HG02610 (cell line): ENCODE data around the gene INIP.
"Not testable (repeated sequence)": the region's sequence is repeated elsewhere in the genome, so short reads cannot be mapped to it uniquely, and the experiment has no call there.

Experiments used
- ATAC-seq: cut with Tn5 transposase; IDR thresholded peaks from one replicate; pipeline ENCODE4 v1.9.1; 2021; ENCODE audit warnings: mild to moderate bottlenecking, moderate library complexity; ENCODE audit not compliant: unreplicated experiment

Gene INIP

DNA sequence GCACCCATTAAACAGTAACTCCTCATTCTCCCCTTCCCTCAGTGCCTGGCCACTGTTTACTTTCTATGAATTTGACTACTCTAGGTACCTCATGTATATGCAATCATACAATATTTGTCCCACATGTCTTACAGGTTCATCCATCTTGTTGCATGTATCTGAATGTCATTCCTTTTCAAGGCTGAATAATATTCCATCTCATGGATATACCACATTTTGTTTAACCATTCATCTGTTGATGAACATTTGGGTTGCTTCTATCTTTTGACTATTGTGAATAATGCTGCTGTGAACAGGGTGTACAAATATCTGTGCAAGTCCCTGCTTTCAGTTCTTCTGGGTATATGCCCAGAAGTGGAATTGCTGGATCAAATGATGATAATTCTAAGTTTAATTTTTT, 40.9 kb downstream of the INIP start:
- ATAC-seq: no peak

DNA sequence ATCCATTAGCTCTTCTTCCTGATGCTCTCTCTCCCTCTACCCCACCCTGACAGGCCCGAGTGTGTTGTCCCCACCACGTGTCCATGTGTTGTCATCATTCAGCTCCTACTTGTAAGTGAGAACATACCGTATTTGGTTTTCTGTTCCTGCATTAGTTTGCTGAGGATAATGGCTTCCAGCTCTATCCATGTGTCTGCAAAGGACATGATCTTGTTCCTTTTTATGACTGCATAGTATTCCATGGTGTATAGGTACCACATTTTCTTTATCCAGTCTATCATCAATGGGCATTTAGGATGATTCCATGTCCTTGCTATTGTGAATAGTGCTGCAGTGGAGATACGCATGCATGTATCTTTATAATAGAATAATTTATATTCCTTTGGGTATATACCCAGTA, 44.7 kb downstream of the INIP start:
- not testable (repeated sequence) for ATAC-seq

DNA sequence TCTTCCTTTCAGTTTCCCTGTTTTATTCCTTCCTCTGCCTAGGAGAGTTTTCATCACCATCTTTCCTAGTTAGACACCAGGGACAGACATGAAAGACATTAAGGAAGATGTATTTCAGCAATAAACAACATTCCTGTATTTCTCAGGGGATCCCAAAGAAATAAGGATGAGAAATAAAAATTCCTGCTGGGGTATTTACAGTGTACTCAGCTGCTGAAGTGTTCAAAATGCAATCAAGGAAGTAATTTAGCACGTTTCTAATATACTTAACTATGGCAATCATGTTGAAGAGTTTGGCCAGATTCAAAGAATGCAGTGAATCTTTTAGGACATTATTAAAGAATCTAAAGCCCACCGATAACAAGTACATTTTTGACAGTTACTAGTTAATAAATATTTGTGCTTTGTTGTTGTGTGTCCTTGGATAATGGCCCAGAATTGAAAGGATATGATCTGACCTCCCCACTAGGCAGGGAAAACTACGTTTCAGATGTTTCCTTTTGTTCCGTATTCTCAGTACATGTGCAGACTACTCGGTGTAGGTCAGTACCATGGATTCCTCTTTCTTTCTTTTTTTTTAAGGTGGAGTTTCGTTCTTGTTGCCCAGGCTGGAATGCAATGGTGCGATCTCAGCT, 46.8 kb downstream of the INIP start:
- ATAC-seq: no peak

DNA sequence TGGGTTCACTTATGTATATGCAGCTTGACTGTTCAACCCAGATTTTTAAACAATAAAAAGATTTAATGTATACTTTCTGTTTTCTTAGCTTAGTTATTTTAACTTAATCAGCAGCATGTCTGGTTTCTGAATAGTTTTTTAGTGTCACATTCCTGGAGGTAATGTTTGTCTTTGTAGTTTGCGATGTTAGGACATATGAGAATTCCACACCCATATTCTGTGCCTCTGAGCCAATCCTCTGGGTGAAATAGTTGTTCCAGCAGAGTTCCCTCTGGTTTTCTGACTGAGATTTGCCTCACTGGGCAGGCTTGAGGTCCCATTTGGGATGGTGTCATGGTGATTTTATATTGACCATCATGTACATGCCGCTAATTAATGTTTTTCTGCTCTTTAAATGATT, 48.6 kb downstream of the INIP start:
- no peak for ATAC-seq

DNA sequence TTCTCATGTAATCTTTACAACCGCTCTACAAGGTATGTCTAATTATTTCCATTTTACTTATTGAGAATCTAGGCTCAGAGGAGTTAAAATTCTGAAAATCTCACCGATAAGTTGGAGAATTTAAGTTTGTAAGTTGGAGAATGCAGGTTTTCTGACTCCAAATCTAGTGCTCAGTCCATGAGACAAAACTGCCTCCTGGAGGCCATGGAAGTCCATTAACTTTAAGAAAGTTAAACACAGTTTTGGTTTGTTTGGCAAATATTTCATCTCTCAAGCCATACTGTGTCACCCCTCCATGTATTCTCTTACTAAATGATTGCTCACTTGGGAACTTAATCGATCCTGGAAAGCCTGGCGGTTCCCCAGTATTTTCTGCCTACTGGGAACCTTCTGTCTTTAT, 52.6 kb downstream of the INIP start:
- ATAC-seq: no peak

DNA sequence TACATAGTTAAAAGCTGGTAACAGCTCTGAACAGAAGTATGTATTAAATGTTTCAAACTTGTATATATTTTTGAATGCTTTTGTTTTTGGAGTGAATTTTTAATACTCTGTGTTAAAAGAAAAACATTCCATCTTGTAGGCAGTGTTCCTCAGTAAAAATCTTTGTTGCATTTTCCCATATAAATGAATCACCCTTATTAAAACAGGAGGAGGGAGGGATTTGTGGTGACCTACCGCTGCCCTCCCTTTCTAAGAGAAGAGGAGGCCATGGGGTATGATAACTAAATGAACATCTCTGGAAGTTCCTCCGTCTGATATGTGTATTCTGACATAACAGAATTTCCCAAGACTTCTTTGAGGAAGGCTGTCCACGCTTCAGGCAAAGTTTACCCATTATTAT, 53.4 kb downstream of the INIP start:
- ATAC-seq: no peak

DNA sequence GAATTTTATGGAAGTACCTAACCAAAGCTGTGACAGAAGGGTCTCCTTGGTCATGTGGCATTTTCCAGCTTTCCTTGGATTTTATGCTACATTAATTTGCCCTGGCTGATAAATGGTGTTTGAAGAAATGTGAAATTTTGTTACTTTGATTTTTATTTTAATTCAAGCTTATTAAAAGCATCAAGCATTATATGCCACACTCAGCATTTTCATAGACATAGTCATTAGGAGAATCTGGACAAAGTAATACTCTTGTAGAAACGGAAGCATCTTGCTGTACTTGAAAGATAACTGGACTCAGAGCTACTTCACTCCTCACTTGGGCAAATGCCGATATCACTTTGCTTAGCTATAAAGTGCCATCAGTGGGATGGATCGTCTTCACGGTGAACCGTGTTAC, 54.2 kb downstream of the INIP start:
- no peak for ATAC-seq

DNA sequence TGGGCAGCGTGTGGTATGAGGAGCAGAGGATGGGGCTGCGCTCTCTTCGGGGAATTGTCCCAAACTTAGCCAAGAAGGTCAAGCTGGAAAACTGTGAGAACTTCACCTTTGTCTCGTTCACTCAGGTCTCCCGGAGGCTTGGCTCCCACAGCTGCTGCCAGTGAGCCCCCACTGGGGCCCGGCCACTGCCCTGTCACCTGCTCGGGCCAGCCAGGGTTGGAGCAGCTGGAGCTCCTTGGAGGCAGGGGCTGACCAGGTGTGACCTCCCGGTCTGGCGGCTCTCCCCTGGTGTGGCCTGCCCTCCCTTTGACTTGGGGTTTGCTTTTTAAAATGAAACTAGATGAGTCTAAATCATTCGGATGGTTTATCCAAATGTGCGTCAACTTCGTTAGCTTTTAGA, 58.0 kb downstream of the INIP start:
- no peak for ATAC-seq

DNA sequence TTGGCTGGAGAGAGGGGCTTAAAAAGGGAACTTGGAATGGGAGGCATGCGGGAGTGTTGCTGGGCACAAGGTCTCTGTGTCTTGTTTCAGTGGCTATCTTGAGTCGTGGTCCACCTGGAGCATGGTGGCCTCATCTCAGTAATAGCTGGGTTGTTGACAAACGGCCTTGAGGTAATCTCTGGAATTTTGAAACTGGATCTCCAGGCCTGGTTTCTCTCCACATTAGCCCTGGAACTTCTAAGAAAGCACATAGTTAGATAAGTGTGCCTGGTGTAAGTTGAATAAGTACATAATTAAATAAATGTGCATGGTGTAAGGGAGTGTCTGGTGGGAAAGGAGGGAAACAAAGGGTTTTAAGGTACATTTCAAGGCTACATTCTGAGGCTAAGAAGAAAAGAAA, 62.2 kb downstream of the INIP start:
- no peak for ATAC-seq

DNA sequence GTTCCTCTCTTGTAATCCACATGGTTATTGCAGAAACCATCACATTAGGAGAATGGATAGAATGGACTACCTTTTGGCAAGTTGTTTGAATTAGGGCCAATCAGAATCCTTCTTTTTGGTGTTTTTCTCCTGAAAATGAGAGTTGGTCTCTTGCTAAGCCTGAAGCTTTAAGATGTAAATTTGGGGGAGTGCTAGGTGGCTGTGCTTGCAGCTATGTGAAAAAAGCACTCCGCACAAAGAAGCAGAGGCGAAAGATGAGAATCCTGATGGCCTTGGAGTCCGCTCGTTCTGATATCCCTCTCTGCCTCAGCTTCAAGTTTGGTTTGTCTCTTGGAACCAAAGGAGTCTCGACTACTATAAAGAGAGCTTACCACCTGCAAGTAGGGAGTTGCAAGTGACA, 63.6 kb downstream of the INIP start:
- ATAC-seq: no peak

DNA sequence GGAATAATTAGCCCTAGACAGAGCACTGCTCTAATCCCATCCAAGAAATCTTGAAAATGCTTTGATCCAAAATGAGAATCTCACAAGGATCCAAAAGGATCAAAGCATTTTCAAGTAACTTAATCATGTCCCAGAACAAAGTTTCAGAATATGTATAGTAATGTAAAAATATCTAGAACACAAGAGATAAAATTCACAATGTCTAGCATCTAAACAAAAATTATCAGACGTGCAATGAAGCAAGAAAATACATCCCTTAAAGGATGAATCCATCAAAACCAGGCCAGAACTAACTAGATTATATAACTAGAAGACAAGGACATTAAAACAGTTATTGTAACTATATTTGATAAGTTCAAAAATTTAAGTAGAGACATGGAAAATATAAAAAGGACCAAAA, 69.3 kb downstream of the INIP start:
- no peak for ATAC-seq

DNA sequence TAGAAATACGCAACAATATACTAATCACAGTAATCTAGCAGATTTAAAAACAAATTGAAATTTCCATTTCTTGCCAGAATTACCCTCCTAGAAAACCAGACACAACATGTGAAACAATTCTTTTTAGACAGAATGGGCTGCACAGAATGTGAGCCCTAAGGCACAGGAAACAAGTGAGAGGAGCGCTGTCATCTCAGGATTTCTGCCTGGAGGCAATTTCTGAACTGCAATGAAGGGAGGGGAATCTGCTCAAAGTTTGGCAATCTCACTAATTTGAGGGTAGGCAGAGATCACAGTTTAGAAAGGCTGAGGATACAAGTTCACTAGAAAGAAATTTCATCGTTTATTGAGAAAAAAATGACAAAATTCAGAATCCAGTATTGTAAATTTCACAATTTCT, 70.3 kb downstream of the INIP start:
- no peak for ATAC-seq

DNA sequence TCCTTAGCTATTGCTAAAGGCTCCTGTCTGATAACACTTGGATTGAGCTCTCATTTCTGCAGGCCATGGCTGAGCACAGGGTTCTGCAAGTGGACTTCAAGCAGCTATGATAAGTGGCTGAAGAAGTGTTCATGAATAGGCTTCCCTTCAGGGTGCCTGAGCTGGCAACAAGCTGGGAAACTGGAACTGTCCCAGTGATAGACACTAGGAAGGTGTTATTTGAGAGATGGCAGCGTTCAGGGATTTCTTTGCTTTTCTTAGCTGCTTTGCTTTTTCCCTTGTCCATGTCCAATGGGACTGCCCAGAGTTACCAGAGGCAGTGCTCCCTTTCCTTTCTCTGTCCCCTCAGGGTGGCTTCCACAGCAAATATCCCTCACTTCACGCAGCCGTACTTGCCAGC, 75.8 kb downstream of the INIP start:
- no peak for ATAC-seq

DNA sequence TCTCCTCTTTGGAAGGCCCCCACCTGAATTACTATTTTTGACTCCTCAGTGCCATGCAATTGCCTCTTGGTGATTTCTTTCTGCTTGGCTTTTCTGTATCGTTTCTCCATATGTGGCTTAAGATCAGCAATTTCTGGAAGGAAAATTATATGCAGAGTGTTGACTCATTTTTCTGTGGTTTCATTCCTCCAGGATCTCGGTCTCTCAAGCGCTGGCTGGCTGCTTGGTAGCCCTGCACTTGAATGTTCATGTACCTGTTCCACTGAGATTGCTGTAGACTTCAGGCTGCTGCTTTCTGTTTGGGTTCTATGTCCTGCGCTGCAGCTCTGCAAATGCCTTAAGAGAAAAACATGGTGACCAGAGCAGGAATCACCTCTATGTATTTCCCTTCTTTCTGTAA, 77.6 kb downstream of the INIP start:
- ATAC-seq: no peak
